K562 (cell line): ENCODE data around the gene DEDD.

ENCODE experiments used
- CTCF ChIP-seq, 3 experiments: IDR thresholded peaks in 2 of 3; conservative IDR thresholded peaks in 1 of 3; 2 replicates each; pipeline ENCODE4 v1.5.1; 2011 to 2012; ENCODE audit warnings: low read length in 3 of 3, mild to moderate bottlenecking in 3 of 3, control low read depth in 2 of 3, improper control_type of control experiment in 1 of 3, inconsistent platforms in 1 of 3, low read depth in 1 of 3, mixed read lengths in 1 of 3, moderate library complexity in 1 of 3; ENCODE audit not compliant: insufficient read depth in 2 of 3
- MAFK ChIP-seq: IDR thresholded peaks from 2 replicates; pipeline ENCODE4 v1.6.1; 2011; ENCODE audit warnings: low read length, improper control_type of control experiment
- TAF7 ChIP-seq: fragments of 450-650 bp; IDR thresholded peaks from 2 replicates; pipeline ENCODE4 v1.6.1; 2016; ENCODE audit warnings: missing genetic modification characterization, missing compliant biosample characterization
- TF ChIP-seq, protein P1 (sequence below): fragments of 450-650 bp; IDR thresholded peaks from 2 replicates; pipeline ENCODE4 v1.6.1; 2016

- TF ChIP-seq MAFK (no peak), TAF7 (no peak), CTCF (IDR thresholded peaks at IDR 0.05 in 2 of 3, conservative IDR thresholded peaks at IDR 0.05 in 1 of 3; ENCODE audit: insufficient read depth in 2 of 3, low read depth in 1 of 3, low read length in 3 of 3) (no peak)
- TF ChIP-seq, protein P1, sequence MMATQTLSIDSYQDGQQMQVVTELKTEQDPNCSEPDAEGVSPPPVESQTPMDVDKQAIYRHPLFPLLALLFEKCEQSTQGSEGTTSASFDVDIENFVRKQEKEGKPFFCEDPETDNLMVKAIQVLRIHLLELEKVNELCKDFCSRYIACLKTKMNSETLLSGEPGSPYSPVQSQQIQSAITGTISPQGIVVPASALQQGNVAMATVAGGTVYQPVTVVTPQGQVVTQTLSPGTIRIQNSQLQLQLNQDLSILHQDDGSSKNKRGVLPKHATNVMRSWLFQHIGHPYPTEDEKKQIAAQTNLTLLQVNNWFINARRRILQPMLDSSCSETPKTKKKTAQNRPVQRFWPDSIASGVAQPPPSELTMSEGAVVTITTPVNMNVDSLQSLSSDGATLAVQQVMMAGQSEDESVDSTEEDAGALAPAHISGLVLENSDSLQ, result no peak
These were observed 43.4 kb upstream of the DEDD start for GRCh38 chr1:161175771-161176453.
